ENCODE results near the gene IL3RA. TPM values are rescaled to one million over a fixed set of nuclear protein-coding genes. Genes with fewer than 3 reads are reported as not detected.
"Not testable (repeated sequence)": the region's sequence is repeated elsewhere in the genome, so short reads cannot be mapped to it uniquely, and the experiment has no call there.

IL3RA gene
- total and polyA plus RNA-seq, 2 experiments from 2014 or later, result 0.86 TPM; not detected in 1

GRCh38 chrX:1341545-1342184 is 5.1 kb downstream of the IL3RA start (continued):
- no peak for TF ChIP-seq ZNF462 (CRISPR knock-in tag; IDR thresholded peaks at IDR 0.05)

DNA sequence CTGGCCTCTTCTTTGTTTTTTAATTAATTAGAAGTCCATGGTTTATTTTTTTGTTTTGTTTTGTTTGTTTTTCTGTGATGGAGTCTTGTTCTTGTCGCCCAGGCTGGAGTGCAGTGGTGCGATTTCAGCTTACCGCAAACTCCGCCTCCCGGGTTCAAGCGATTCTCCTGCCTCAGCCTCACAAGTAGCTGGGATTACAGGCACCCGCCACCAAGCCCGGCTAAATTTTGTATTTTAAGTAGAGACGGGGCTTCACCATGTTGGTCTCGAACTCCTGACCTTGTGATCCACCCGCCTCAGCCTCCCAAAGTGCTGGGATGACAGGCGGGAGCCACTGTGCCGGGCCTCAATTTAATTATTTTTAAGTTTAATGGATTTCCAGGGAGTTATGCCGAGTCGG is 13.0 kb downstream of the IL3RA start:
- H3K4me3 Mint-ChIP-seq, result not testable (repeated sequence)

GRCh38 chrX:1351981-1352714 is 15.6 kb downstream of the IL3RA start:
- H3K4me2 ChIP-seq, result no peak overlapping the region
- no peaks in the 10 kb centered on the region for H3K9me2 ChIP-seq (ENCODE audit: insufficient read depth)
- ATAC-seq, result no peak
- no peaks in the 10 kb centered on the region for H3K27me3 ChIP-seq (ENCODE audit: insufficient read depth)
- Mint-ChIP-seq H3K9me3 (peaks cover 52% of the 10 kb centered on the region), H3K36me3 (ENCODE audit: low read depth) (peaks cover 44% of the 10 kb centered on the region), H3K27me3 (ENCODE audit: insufficient read depth, low read depth, poor library complexity) (peaks cover 15% of the 10 kb centered on the region), H3K4me1 (peaks cover 9% of the 10 kb centered on the region; the same call in 2 of the 3 replicates), H3K27ac (no peak overlapping the region), H3K4me3 (no peak overlapping the region)
- H3K36me3 ChIP-seq (ENCODE audit: insufficient read depth), result no peaks in the 10 kb centered on the region
- DNase-seq (ENCODE audit: low spot score), result no peak
- H3K27ac ChIP-seq (ENCODE audit: low read depth), result no peak overlapping the region
- no peaks in the 10 kb centered on the region for H4K20me1 ChIP-seq (replicated peaks; ENCODE audit: insufficient read depth)
- H2AFZ ChIP-seq, result no peak overlapping the region
- H3K4me1 ChIP-seq (ENCODE audit: insufficient read depth), result peaks cover 8% of the 10 kb centered on the region
- no peaks in the 10 kb centered on the region for H3K79me2 ChIP-seq (replicated peaks; ENCODE audit: insufficient read depth)
- peaks cover 4% of the 10 kb centered on the region; the same call in 1 of the 2 replicates for H3F3A ChIP-seq (replicated peaks; ENCODE audit: low read depth)
- H3K4me3 ChIP-seq, result no peak overlapping the region
- TF ChIP-seq STAT1 (IDR thresholded peaks at IDR 0.05; ENCODE audit: unreplicated experiment), result no peak
- no peak for TF ChIP-seq EZH2 (IDR thresholded peaks at IDR 0.05; ENCODE audit: low read depth, unreplicated experiment)
- no peak for TF ChIP-seq ETS1 (IDR thresholded peaks at IDR 0.05)
- TF ChIP-seq POLR2AphosphoS5 (IDR thresholded peaks at IDR 0.05; ENCODE audit: low read depth), result no peak
- TF ChIP-seq, protein P1, sequence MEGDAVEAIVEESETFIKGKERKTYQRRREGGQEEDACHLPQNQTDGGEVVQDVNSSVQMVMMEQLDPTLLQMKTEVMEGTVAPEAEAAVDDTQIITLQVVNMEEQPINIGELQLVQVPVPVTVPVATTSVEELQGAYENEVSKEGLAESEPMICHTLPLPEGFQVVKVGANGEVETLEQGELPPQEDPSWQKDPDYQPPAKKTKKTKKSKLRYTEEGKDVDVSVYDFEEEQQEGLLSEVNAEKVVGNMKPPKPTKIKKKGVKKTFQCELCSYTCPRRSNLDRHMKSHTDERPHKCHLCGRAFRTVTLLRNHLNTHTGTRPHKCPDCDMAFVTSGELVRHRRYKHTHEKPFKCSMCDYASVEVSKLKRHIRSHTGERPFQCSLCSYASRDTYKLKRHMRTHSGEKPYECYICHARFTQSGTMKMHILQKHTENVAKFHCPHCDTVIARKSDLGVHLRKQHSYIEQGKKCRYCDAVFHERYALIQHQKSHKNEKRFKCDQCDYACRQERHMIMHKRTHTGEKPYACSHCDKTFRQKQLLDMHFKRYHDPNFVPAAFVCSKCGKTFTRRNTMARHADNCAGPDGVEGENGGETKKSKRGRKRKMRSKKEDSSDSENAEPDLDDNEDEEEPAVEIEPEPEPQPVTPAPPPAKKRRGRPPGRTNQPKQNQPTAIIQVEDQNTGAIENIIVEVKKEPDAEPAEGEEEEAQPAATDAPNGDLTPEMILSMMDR (conservative IDR thresholded peaks at IDR 0.05; ENCODE audit: low read depth in 2 of 2), result no peak

More for the DNA sequence above, 13.0 kb downstream of the IL3RA start:
- H3K27me3 ChIP-seq (ENCODE audit: insufficient read depth); H2AFZ ChIP-seq; H3K27ac Mint-ChIP-seq; DNase-seq (ENCODE audit: low spot score); H3K4me2 ChIP-seq; H3K4me3 ChIP-seq; H3K79me2 ChIP-seq (replicated peaks; ENCODE audit: insufficient read depth); H4K20me1 ChIP-seq (replicated peaks; ENCODE audit: insufficient read depth); ATAC-seq; H3K4me1 Mint-ChIP-seq; H3K36me3 ChIP-seq (ENCODE audit: insufficient read depth); H3K27ac ChIP-seq (ENCODE audit: low read depth); H3F3A ChIP-seq (replicated peaks; ENCODE audit: low read depth); H3K4me1 ChIP-seq (ENCODE audit: insufficient read depth); H3K9me2 ChIP-seq (ENCODE audit: insufficient read depth): not testable (repeated sequence)
- Mint-ChIP-seq H3K27me3 (ENCODE audit: insufficient read depth, low read depth, poor library complexity) (peaks cover 14% of the 10 kb centered on the region), H3K9me3 (peaks cover 73% of the 10 kb centered on the region), H3K36me3 (ENCODE audit: low read depth) (peaks cover 57% of the 10 kb centered on the region)
